Vagina (tissue), 2 donors: ENCODE data around the gene EML6. TPM values are rescaled to one million over a fixed set of nuclear protein-coding genes. Genes with fewer than 3 reads are reported as not detected.
"Not testable (repeated sequence)": the region's sequence is repeated elsewhere in the genome, so short reads cannot be mapped to it uniquely, and the experiment has no call there.

Source experiments
- DNase-seq, 2 donors: peaks; one replicate each; pipeline ENCODE4 v3.0.0-alpha.2; 2017; ENCODE audit errors: extremely low spot score in 2 of 2
- H3K27ac ChIP-seq: fragments of 200-600 bp; sonication (generic); one replicate; pipeline ENCODE4 v1.5.1; 2019
- H3K27me3 ChIP-seq: fragments of 200-600 bp; sonication (generic); one replicate; pipeline ENCODE4 v1.5.1; 2019
- H3K36me3 ChIP-seq, 2 donors: fragments of 200-600 bp; sonication (generic); one replicate each; pipeline ENCODE4 v1.5.1; 2017 to 2019
- H3K4me1 ChIP-seq: fragments of 200-600 bp; sonication (generic); one replicate; pipeline ENCODE4 v1.5.1; 2019
- H3K4me3 ChIP-seq, 2 donors: fragments of 200-600 bp; sonication (generic); 1 replicate in 1 of 2; 2 replicates in 1 of 2; pipeline ENCODE4 v1.5.1; 2016 to 2019
- H3K9me3 ChIP-seq: fragments of 200-600 bp; sonication (generic); one replicate; pipeline ENCODE4 v1.5.1; 2019
- POLR2A ChIP-seq, 2 donors: fragments of 450-650 bp; IDR thresholded peaks; one replicate each; pipeline ENCODE4 v1.6.1; 2017; ENCODE audit warnings: antibody characterized with exemption in 2 of 2, mild to moderate bottlenecking in 2 of 2, moderate library complexity in 2 of 2
- POLR2AphosphoS5 ChIP-seq, 2 donors: sonication (generic); formaldehyde crosslinking; IDR thresholded peaks; one replicate each; pipeline ENCODE4 v1.9.0; 2017; ENCODE audit warnings: antibody characterized with exemption in 2 of 2, mild to moderate bottlenecking in 2 of 2, low read depth in 1 of 2; ENCODE audit not compliant: insufficient read depth in 1 of 2
- intact Hi-C: fragments of 100-400 bp; cut with DNase I; formaldehyde crosslinking; loops from one replicate; pipeline ENCODE4 v1.15.1; 2023
- total RNA-seq: library from RNA; depleted of rRNA; stranded (reverse); fragments of >200 nt; gene quantifications from one replicate; pipeline ENCODE4 v1.2.3, GENCODE V29; 2016
- TF ChIP-seq, protein P1 (sequence below), 3 experiments: fragments of 450-650 bp in 2 of 3; fragments of 200-600 bp in 1 of 3; sonication (generic) in 1 of 3; IDR thresholded peaks; one replicate each; pipeline ENCODE4 v1.5.1; 2017 to 2019; ENCODE audit warnings: antibody characterized with exemption in 3 of 3, mild to moderate bottlenecking in 2 of 3, moderate library complexity in 2 of 3

Gene EML6
- total RNA-seq, 1 donor from 2014 or later: 1.7 TPM

DNA sequence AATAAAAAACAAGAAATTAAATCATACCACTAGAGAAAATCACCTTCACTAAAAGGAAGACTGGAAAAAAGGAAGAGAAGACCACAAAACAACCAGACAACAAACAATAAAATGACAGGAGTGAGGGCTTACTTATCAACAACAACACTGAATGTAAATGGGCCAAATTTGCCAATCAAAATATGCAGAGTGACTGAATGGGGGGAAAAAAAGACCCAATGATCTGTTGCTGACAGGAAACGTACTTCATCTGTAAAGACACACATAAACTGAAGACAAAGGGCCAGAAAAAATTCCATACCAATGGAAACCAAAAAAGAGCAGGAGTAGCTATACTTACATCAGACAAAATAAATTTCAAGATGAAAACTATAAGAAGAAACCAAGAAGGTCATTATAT lies 25.5 kb upstream of the EML6 start:
- DNase-seq: no peak
- intact Hi-C loops: no loop called here

GRCh38 chr2:54698926-54699325 lies 24.5 kb upstream of the EML6 start:
- not testable (repeated sequence) for H3K4me3 ChIP-seq

More for the DNA sequence above, 25.5 kb upstream of the EML6 start:
- TF ChIP-seq, protein P1, sequence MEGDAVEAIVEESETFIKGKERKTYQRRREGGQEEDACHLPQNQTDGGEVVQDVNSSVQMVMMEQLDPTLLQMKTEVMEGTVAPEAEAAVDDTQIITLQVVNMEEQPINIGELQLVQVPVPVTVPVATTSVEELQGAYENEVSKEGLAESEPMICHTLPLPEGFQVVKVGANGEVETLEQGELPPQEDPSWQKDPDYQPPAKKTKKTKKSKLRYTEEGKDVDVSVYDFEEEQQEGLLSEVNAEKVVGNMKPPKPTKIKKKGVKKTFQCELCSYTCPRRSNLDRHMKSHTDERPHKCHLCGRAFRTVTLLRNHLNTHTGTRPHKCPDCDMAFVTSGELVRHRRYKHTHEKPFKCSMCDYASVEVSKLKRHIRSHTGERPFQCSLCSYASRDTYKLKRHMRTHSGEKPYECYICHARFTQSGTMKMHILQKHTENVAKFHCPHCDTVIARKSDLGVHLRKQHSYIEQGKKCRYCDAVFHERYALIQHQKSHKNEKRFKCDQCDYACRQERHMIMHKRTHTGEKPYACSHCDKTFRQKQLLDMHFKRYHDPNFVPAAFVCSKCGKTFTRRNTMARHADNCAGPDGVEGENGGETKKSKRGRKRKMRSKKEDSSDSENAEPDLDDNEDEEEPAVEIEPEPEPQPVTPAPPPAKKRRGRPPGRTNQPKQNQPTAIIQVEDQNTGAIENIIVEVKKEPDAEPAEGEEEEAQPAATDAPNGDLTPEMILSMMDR (IDR thresholded peaks at IDR 0.05): no peak
- TF ChIP-seq POLR2A (IDR thresholded peaks at IDR 0.05) (no peak), POLR2AphosphoS5 (IDR thresholded peaks at IDR 0.05; ENCODE audit: insufficient read depth in 1 of 2, low read depth in 1 of 2) (no peak)
- no peak overlapping the region for H3K4me3 ChIP-seq
- H3K9me3 ChIP-seq: no peaks in the 10 kb centered on the region
- H3K27me3 ChIP-seq: no peaks in the 10 kb centered on the region
- no peaks in the 10 kb centered on the region for H3K4me1 ChIP-seq
- H3K36me3 ChIP-seq: no peaks in the 10 kb centered on the region
- H3K27ac ChIP-seq: no peak overlapping the region

GRCh38 chr2:54699665-54700064 lies 23.8 kb upstream of the EML6 start:
- H3K27me3 ChIP-seq: no peaks in the 10 kb centered on the region
- no peaks in the 10 kb centered on the region for H3K9me3 ChIP-seq
- TF ChIP-seq POLR2AphosphoS5 (IDR thresholded peaks at IDR 0.05; ENCODE audit: insufficient read depth in 1 of 2, low read depth in 1 of 2): no peak
- TF ChIP-seq POLR2A (IDR thresholded peaks at IDR 0.05): no peak
- TF ChIP-seq, protein P1 (IDR thresholded peaks at IDR 0.05): no peak
- intact Hi-C loops: loop anchor here (10.0 kb wide), 2 partner anchors 45 to 175 kb away; no protein-coding TSS in a partner anchor
- no peaks in the 10 kb centered on the region for H3K36me3 ChIP-seq
- no peaks in the 10 kb centered on the region for H3K4me1 ChIP-seq
- no peak overlapping the region for H3K4me3 ChIP-seq
- DNase-seq: no peak
- H3K27ac ChIP-seq: no peak overlapping the region

More at GRCh38 chr2:54698926-54699325, 24.5 kb upstream of the EML6 start:
- H3K27ac ChIP-seq, H3K36me3 ChIP-seq, H3K27me3 ChIP-seq, H3K4me1 ChIP-seq, H3K9me3 ChIP-seq, DNase-seq, intact Hi-C loops: not testable (repeated sequence)

DNA sequence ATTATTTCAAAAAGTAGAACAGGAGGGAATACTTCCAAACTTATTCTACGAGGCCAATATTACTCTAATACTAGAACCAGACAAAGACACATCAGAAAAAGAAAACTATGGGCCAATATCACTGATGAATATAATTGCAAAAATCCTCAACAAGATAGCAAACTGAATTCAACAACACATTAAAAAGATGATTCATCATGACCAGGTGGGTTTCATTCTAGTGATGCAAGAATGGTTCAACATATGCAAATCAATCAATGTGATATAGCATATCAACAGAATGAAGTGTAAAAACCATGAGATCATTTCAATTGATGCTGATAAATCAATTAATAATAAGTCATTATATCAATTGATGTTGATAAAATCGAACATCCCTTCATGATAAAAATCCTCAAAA lies 22.4 kb upstream of the EML6 start:
- H3K27ac ChIP-seq: no peak overlapping the region
- no peaks in the 10 kb centered on the region for H3K9me3 ChIP-seq
- DNase-seq: no peak
- no peaks in the 10 kb centered on the region for H3K36me3 ChIP-seq
- H3K4me1 ChIP-seq: no peaks in the 10 kb centered on the region
- intact Hi-C loops: loop anchor here (10.0 kb wide), 2 partner anchors 46 to 176 kb away; no protein-coding TSS in a partner anchor
- no peak overlapping the region for H3K4me3 ChIP-seq
- H3K27me3 ChIP-seq: no peaks in the 10 kb centered on the region
- no peak for TF ChIP-seq POLR2AphosphoS5 (IDR thresholded peaks at IDR 0.05; ENCODE audit: insufficient read depth in 1 of 2, low read depth in 1 of 2)
- TF ChIP-seq, protein P1 (IDR thresholded peaks at IDR 0.05): no peak
- TF ChIP-seq POLR2A (IDR thresholded peaks at IDR 0.05): no peak

DNA sequence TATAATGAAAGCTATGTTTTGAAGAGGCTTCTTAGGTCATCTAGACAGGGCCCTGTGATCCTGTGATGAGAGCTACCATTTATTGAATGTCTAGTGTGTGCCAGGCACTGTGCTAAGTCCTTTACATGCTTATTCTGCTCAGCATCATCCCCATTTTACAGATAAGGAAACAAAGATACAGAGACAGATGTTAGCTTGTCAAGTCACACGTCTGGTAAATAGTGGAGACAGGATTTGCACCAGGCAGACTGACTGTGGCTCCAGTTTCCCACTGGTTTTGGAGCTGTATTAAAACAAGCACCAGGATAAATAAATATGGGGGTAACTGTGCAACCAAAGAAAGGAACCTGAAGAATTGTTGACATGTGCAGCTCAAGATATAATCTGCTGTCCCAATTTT lies 19.2 kb upstream of the EML6 start:
- no peak for DNase-seq
- no peaks in the 10 kb centered on the region for H3K9me3 ChIP-seq
- no peaks in the 10 kb centered on the region for H3K36me3 ChIP-seq
- TF ChIP-seq POLR2AphosphoS5 (IDR thresholded peaks at IDR 0.05; ENCODE audit: insufficient read depth in 1 of 2, low read depth in 1 of 2) (no peak), POLR2A (IDR thresholded peaks at IDR 0.05) (no peak)
- TF ChIP-seq, protein P1 (IDR thresholded peaks at IDR 0.05): no peak
- no peak overlapping the region for H3K4me3 ChIP-seq
- peak overlapping the region; percentile 48 for H3K27ac ChIP-seq
- intact Hi-C loops: loop anchor here (10.0 kb wide), 2 partner anchors 49 to 179 kb away; no protein-coding TSS in a partner anchor
- H3K27me3 ChIP-seq: no peaks in the 10 kb centered on the region
- H3K4me1 ChIP-seq: no peaks in the 10 kb centered on the region
